HL-60/S4 treated with phorbol 12-myristate 13-acetate at 8.2 ng/mL for 4 days and 3 days (cell line): ENCODE data around the gene DCHS1.

Experiments
- in situ Hi-C: fragments of 300-500 bp; cut with MboI; formaldehyde crosslinking; loops from 2 replicates; pipeline ENCODE4 v1.15.0; 2022; ENCODE audit warnings: low sequenced_read_pairs

The DCHS1 gene

GRCh38 chr11:6598555-6598954 is 57.1 kb downstream of the DCHS1 start:
- in situ Hi-C loops = no loop called here

- in situ Hi-C loops = no loop called here
Measured at GRCh38 chr11:6596239-6596877, 59.3 kb downstream of the DCHS1 start.

GRCh38 chr11:6594142-6594768 is 61.4 kb downstream of the DCHS1 start:
- in situ Hi-C loops = no loop called here

- in situ Hi-C loops = no loop called here
Measured at GRCh38 chr11:6588018-6588417, 67.6 kb downstream of the DCHS1 start.

- in situ Hi-C loops = no loop called here
Measured at GRCh38 chr11:6587360-6587953, 68.2 kb downstream of the DCHS1 start.

- in situ Hi-C loops = no loop called here
Measured at GRCh38 chr11:6586434-6587359, 68.9 kb downstream of the DCHS1 start.

GRCh38 chr11:6584528-6584927 is 71.1 kb downstream of the DCHS1 start:
- in situ Hi-C loops = no loop called here

- in situ Hi-C loops = no loop called here
Measured at GRCh38 chr11:6583584-6583983, 72.0 kb downstream of the DCHS1 start.

GRCh38 chr11:6579681-6580080 is 75.9 kb downstream of the DCHS1 start:
- in situ Hi-C loops = no loop called here

- in situ Hi-C loops = no loop called here
Measured at GRCh38 chr11:6578134-6578533, 77.5 kb downstream of the DCHS1 start.

- in situ Hi-C loops = no loop called here
Measured at GRCh38 chr11:6576471-6577373, 78.9 kb downstream of the DCHS1 start.

- in situ Hi-C loops = no loop called here
Measured at GRCh38 chr11:6574816-6575715, 80.5 kb downstream of the DCHS1 start.

GRCh38 chr11:6572215-6572614 is 83.4 kb downstream of the DCHS1 start:
- in situ Hi-C loops = no loop called here

- in situ Hi-C loops = no loop called here
Measured at GRCh38 chr11:6571434-6572008, 84.1 kb downstream of the DCHS1 start.
